Vagina (tissue), 2 donors: ENCODE measurements around the gene KRTAP4-16. TPM values are rescaled to one million over a fixed set of nuclear protein-coding genes. Genes with fewer than 3 reads are reported as not detected.
"Not testable (repeated sequence)": the region's sequence is repeated elsewhere in the genome, so short reads cannot be mapped to it uniquely, and the experiment has no call there.

Experiments
- DNase-seq, 2 donors: peaks; one replicate each; pipeline ENCODE4 v3.0.0-alpha.2; 2017; ENCODE audit errors: extremely low spot score in 2 of 2
- H3K27ac ChIP-seq: fragments of 200-600 bp; sonication (generic); one replicate; pipeline ENCODE4 v1.5.1; 2019
- H3K27me3 ChIP-seq: fragments of 200-600 bp; sonication (generic); one replicate; pipeline ENCODE4 v1.5.1; 2019
- H3K36me3 ChIP-seq, 2 donors: fragments of 200-600 bp; sonication (generic); one replicate each; pipeline ENCODE4 v1.5.1; 2017 to 2019
- H3K4me1 ChIP-seq: fragments of 200-600 bp; sonication (generic); one replicate; pipeline ENCODE4 v1.5.1; 2019
- H3K4me3 ChIP-seq, 2 donors: fragments of 200-600 bp; sonication (generic); 1 replicate in 1 of 2; 2 replicates in 1 of 2; pipeline ENCODE4 v1.5.1; 2016 to 2019
- H3K9me3 ChIP-seq: fragments of 200-600 bp; sonication (generic); one replicate; pipeline ENCODE4 v1.5.1; 2019
- CTCF ChIP-seq, 3 experiments: fragments of 450-650 bp in 2 of 3; fragments of 200-600 bp in 1 of 3; sonication (generic) in 1 of 3; IDR thresholded peaks; one replicate each; pipeline ENCODE4 v1.5.1; 2017 to 2019; ENCODE audit warnings: antibody characterized with exemption in 3 of 3, mild to moderate bottlenecking in 2 of 3, moderate library complexity in 2 of 3
- POLR2A ChIP-seq, 2 donors: fragments of 450-650 bp; IDR thresholded peaks; one replicate each; pipeline ENCODE4 v1.6.1; 2017; ENCODE audit warnings: antibody characterized with exemption in 2 of 2, mild to moderate bottlenecking in 2 of 2, moderate library complexity in 2 of 2
- POLR2AphosphoS5 ChIP-seq, 2 donors: sonication (generic); formaldehyde crosslinking; IDR thresholded peaks; one replicate each; pipeline ENCODE4 v1.9.0; 2017; ENCODE audit warnings: antibody characterized with exemption in 2 of 2, mild to moderate bottlenecking in 2 of 2, low read depth in 1 of 2; ENCODE audit not compliant: insufficient read depth in 1 of 2
- intact Hi-C: fragments of 100-400 bp; cut with DNase I; formaldehyde crosslinking; loops from one replicate; pipeline ENCODE4 v1.15.1; 2023
- total RNA-seq: library from RNA; depleted of rRNA; stranded (reverse); fragments of >200 nt; gene quantifications from one replicate; pipeline ENCODE4 v1.2.3, GENCODE V29; 2016

KRTAP4-16 gene
- total RNA-seq, 1 donor from 2014 or later: not detected

- no peaks in the 10 kb centered on the region for H3K36me3 ChIP-seq
- intact Hi-C loops: no loop called here
- TF ChIP-seq POLR2A (IDR thresholded peaks at IDR 0.05) (no peak), CTCF (IDR thresholded peaks at IDR 0.05) (no peak)
Observed at GRCh38 chr17:41103896-41104295, 1.9 kb upstream of the KRTAP4-16 start.

GRCh38 chr17:41099682-41100480 lies 2.1 kb downstream of the KRTAP4-16 start:
- DNase-seq, H3K36me3 ChIP-seq, H3K4me1 ChIP-seq, intact Hi-C loops, H3K27me3 ChIP-seq, H3K27ac ChIP-seq, H3K4me3 ChIP-seq, H3K9me3 ChIP-seq: not testable (repeated sequence)

More at GRCh38 chr17:41103896-41104295, 1.9 kb upstream of the KRTAP4-16 start:
- no peak overlapping the region for H3K27ac ChIP-seq
- H3K27me3 ChIP-seq: no peaks in the 10 kb centered on the region
- no peaks in the 10 kb centered on the region for H3K9me3 ChIP-seq
- no peak for DNase-seq
- H3K4me1 ChIP-seq: no peaks in the 10 kb centered on the region
- H3K4me3 ChIP-seq: no peak overlapping the region

GRCh38 chr17:41098481-41098880 lies 3.5 kb downstream of the KRTAP4-16 start:
- H3K4me3 ChIP-seq: no peak overlapping the region

GRCh38 chr17:41098042-41098441 lies 4.0 kb downstream of the KRTAP4-16 start, which contains the start of gene KRTAP4-8:
TSS of gene KRTAP4-8 (minus strand) at chr17:41098142. CDS start at chr17:41098084, 58 bp downstream.
- Histone ChIP-seq H3K4me1 (no peaks in the 10 kb centered on the region), H3K36me3 (no peaks in the 10 kb centered on the region), H3K27ac (no peak within 1 kb of the TSS), H3K27me3 (no peaks in the 10 kb centered on the region), H3K9me3 (no peaks in the 10 kb centered on the region), H3K4me3 (no peak within 1 kb of the TSS)
- DNase-seq: no peak
- intact Hi-C loops: no loop called here
- no peak for TF ChIP-seq POLR2AphosphoS5 (IDR thresholded peaks at IDR 0.05; ENCODE audit: insufficient read depth in 1 of 2, low read depth in 1 of 2)
- TF ChIP-seq POLR2A (IDR thresholded peaks at IDR 0.05): no peak
- no peak for TF ChIP-seq CTCF (IDR thresholded peaks at IDR 0.05)

More at GRCh38 chr17:41098481-41098880, 3.5 kb downstream of the KRTAP4-16 start:
- H3K4me1 ChIP-seq: no peaks in the 10 kb centered on the region
- H3K36me3 ChIP-seq: no peaks in the 10 kb centered on the region
- intact Hi-C loops: no loop called here
- TF ChIP-seq CTCF (IDR thresholded peaks at IDR 0.05): no peak
- no peak for TF ChIP-seq POLR2AphosphoS5 (IDR thresholded peaks at IDR 0.05; ENCODE audit: insufficient read depth in 1 of 2, low read depth in 1 of 2)
- TF ChIP-seq POLR2A (IDR thresholded peaks at IDR 0.05): no peak
- no peak overlapping the region for H3K27ac ChIP-seq
- no peak for DNase-seq
- no peaks in the 10 kb centered on the region for H3K27me3 ChIP-seq
- H3K9me3 ChIP-seq: no peaks in the 10 kb centered on the region

- H3K27ac ChIP-seq: no peak overlapping the region
- intact Hi-C loops: no loop called here
- DNase-seq: no peak
- TF ChIP-seq CTCF (IDR thresholded peaks at IDR 0.05): no peak
- TF ChIP-seq POLR2A (IDR thresholded peaks at IDR 0.05): no peak
- no peak for TF ChIP-seq POLR2AphosphoS5 (IDR thresholded peaks at IDR 0.05; ENCODE audit: insufficient read depth in 1 of 2, low read depth in 1 of 2)
- no peaks in the 10 kb centered on the region for H3K27me3 ChIP-seq
- no peaks in the 10 kb centered on the region for H3K4me1 ChIP-seq
- no peak overlapping the region for H3K4me3 ChIP-seq
- no peaks in the 10 kb centered on the region for H3K9me3 ChIP-seq
- H3K36me3 ChIP-seq: no peaks in the 10 kb centered on the region
Observed at GRCh38 chr17:41096055-41096454, 6.0 kb downstream of the KRTAP4-16 start.

- H3K4me3 ChIP-seq, DNase-seq, H3K27me3 ChIP-seq, H3K4me1 ChIP-seq, intact Hi-C loops, H3K27ac ChIP-seq, H3K36me3 ChIP-seq, H3K9me3 ChIP-seq: not testable (repeated sequence)
Observed at GRCh38 chr17:41088760-41089352, 13.2 kb downstream of the KRTAP4-16 start.

- H3K9me3 ChIP-seq, H3K4me3 ChIP-seq, DNase-seq, H3K27me3 ChIP-seq, H3K27ac ChIP-seq, H3K4me1 ChIP-seq, intact Hi-C loops, H3K36me3 ChIP-seq: not testable (repeated sequence)
Observed at GRCh38 chr17:41084100-41084856, 17.7 kb downstream of the KRTAP4-16 start, which contains the start of gene KRTAP4-7. TSS of gene KRTAP4-7 (plus strand) at chr17:41084150. CDS start at chr17:41084207, 57 bp downstream.

- H3K36me3 ChIP-seq, DNase-seq, H3K4me3 ChIP-seq, intact Hi-C loops, H3K9me3 ChIP-seq, H3K27ac ChIP-seq, H3K4me1 ChIP-seq, H3K27me3 ChIP-seq: not testable (repeated sequence)
Observed at GRCh38 chr17:41083427-41083826, 18.6 kb downstream of the KRTAP4-16 start.
